ENCODE data around the gene CCDC186. TPM values are rescaled to one million over a fixed set of nuclear protein-coding genes. Genes with fewer than 3 reads are reported as not detected.

Gene CCDC186
- total RNA-seq, 1 donor from 2014 or later: 28.8 TPM

DNA sequence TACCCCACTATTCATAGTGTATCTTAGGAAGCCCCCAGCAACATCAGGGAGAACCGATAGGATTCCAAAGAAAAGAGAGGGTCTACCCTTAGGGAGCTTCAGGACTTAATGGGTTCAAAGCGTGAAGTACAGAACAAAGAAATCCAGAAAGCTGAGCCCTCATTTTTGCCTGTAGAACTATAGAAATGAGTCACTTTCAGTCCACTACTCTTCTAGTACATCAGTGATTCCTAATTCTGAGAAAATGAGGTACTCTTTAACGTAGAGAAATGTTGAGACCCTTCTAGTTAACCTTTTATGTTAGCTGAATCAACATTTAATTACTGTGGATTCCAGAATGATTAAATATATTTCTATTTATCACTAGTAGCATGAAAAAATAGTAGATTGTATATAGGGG lies 6.9 kb upstream of the CCDC186 start:
- no peak overlapping the region for H3K27ac Mint-ChIP-seq (ENCODE audit: unreplicated experiment)

DNA sequence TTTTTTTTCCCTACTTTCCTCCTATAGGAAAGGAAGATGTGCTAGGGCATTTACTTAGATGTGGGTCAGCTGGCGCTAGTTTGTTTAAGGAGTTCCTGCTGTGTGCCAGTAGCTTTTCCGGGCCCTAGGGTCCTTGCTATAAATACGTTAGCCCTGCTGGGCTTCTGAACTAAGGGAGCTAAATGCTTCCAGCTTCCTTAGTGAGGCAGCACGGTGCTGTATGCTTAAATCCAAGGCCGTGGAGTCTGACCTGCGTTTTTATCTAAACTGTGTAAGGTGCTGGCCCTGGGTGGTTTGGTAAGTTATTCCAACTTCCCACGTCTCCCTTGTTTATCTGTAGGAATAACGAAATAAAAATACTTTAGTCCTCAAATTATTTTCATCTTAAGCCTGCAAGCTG lies 5.7 kb upstream of the CCDC186 start:
- peaks cover 2% of the 10 kb centered on the region for H3K36me3 Mint-ChIP-seq (ENCODE audit: low read depth, unreplicated experiment)

More for the DNA sequence above, 6.9 kb upstream of the CCDC186 start:
- Histone ChIP-seq H3K27me3 (ENCODE audit: insufficient read depth, low read length) (peaks cover under 1% of the 10 kb centered on the region), H3K9ac (ENCODE audit: low read length) (no peak overlapping the region), H2AFZ (ENCODE audit: low read depth, low read length) (no peak overlapping the region), H3K4me1 (ENCODE audit: insufficient read depth, low read length) (no peaks in the 10 kb centered on the region), H3K36me3 (ENCODE audit: insufficient read depth, low read length) (no peaks in the 10 kb centered on the region), H3K4me3 (ENCODE audit: insufficient read depth, low read depth, low read length) (no peak overlapping the region), H3K79me2 (ENCODE audit: insufficient read depth, low read length) (no peaks in the 10 kb centered on the region), H3K27ac (ENCODE audit: low read depth, low read length) (no peak overlapping the region), H3K9me3 (ENCODE audit: insufficient read depth, low read depth, low read length) (no peaks in the 10 kb centered on the region), H4K20me1 (ENCODE audit: insufficient read depth, low read length) (no peaks in the 10 kb centered on the region), H3K4me2 (ENCODE audit: low read length) (no peak overlapping the region)
- FAIRE-seq: no peak
- Mint-ChIP-seq H3K36me3 (ENCODE audit: low read depth, unreplicated experiment) (peaks cover 2% of the 10 kb centered on the region), H3K9me3 (ENCODE audit: unreplicated experiment) (peaks cover 4% of the 10 kb centered on the region), H3K4me3 (ENCODE audit: unreplicated experiment) (no peak overlapping the region), H3K27me3 (ENCODE audit: low read depth, unreplicated experiment) (peaks cover 7% of the 10 kb centered on the region), H3K4me1 (ENCODE audit: low read depth, unreplicated experiment) (no peaks in the 10 kb centered on the region)
- TF ChIP-seq, protein P1, sequence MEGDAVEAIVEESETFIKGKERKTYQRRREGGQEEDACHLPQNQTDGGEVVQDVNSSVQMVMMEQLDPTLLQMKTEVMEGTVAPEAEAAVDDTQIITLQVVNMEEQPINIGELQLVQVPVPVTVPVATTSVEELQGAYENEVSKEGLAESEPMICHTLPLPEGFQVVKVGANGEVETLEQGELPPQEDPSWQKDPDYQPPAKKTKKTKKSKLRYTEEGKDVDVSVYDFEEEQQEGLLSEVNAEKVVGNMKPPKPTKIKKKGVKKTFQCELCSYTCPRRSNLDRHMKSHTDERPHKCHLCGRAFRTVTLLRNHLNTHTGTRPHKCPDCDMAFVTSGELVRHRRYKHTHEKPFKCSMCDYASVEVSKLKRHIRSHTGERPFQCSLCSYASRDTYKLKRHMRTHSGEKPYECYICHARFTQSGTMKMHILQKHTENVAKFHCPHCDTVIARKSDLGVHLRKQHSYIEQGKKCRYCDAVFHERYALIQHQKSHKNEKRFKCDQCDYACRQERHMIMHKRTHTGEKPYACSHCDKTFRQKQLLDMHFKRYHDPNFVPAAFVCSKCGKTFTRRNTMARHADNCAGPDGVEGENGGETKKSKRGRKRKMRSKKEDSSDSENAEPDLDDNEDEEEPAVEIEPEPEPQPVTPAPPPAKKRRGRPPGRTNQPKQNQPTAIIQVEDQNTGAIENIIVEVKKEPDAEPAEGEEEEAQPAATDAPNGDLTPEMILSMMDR (IDR thresholded peaks at IDR 0.05; ENCODE audit: insufficient read depth, low read depth, low read length): no peak
- TF ChIP-seq EZH2 (IDR thresholded peaks at IDR 0.05; ENCODE audit: insufficient read depth, low read length): no peak
- DNase-seq (ENCODE audit: low read depth): no peak

DNA sequence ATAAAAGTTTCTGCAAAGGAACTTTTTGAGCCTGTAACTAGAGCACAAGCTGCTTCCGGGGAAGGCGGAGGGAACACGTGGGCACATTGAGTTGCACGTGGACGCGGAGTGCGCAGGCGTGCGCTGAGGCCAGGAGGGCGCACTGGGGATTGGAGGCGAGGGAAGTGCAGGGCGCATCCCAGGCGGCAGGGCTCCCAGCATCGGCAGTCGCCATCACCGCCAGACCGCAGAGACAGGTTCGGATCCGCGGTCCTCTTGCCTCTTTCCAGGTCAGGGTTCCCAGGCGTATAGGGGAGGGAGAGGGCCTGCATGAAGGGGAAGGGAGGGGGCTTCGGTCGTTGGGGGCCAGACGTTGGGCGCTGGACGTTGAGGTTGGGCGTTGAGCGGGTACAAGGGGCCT lies 5.1 kb upstream of the CCDC186 start, which contains the start of gene TDRD1:
Gene TDRD1, plus strand, starts transcription at position 206 of the 400 bp plus-strand sequence. CDS start 8,479 bp downstream, outside the sequence.
- Mint-ChIP-seq H3K4me1 (ENCODE audit: low read depth, unreplicated experiment) (no peaks in the 10 kb centered on the region), H3K4me3 (ENCODE audit: unreplicated experiment) (no peak within 1 kb of the TSS), H3K27me3 (ENCODE audit: low read depth, unreplicated experiment) (peaks cover 7% of the 10 kb centered on the region), H3K36me3 (ENCODE audit: low read depth, unreplicated experiment) (peaks cover 2% of the 10 kb centered on the region), H3K9me3 (ENCODE audit: unreplicated experiment) (peaks cover 4% of the 10 kb centered on the region), H3K27ac (ENCODE audit: unreplicated experiment) (peak within 1 kb of the TSS; percentile 18)
- Histone ChIP-seq H4K20me1 (ENCODE audit: insufficient read depth, low read length) (no peaks in the 10 kb centered on the region), H2AFZ (ENCODE audit: low read depth, low read length) (no peak within 1 kb of the TSS), H3K27me3 (ENCODE audit: insufficient read depth, low read length) (peaks cover 3% of the 10 kb centered on the region), H3K27ac (ENCODE audit: low read depth, low read length) (no peak within 1 kb of the TSS), H3K79me2 (ENCODE audit: insufficient read depth, low read length) (no peaks in the 10 kb centered on the region), H3K4me1 (ENCODE audit: insufficient read depth, low read length) (no peaks in the 10 kb centered on the region), H3K4me3 (ENCODE audit: insufficient read depth, low read depth, low read length) (no peak within 1 kb of the TSS), H3K9ac (ENCODE audit: low read length) (no peak within 1 kb of the TSS), H3K4me2 (ENCODE audit: low read length) (no peak within 1 kb of the TSS), H3K9me3 (ENCODE audit: insufficient read depth, low read depth, low read length) (no peaks in the 10 kb centered on the region), H3K36me3 (ENCODE audit: insufficient read depth, low read length) (no peaks in the 10 kb centered on the region)
- TF ChIP-seq EZH2 (IDR thresholded peaks at IDR 0.05; ENCODE audit: insufficient read depth, low read length): no peak
- TF ChIP-seq, protein P1 (IDR thresholded peaks at IDR 0.05; ENCODE audit: insufficient read depth, low read depth, low read length): no peak
- DNase-seq (ENCODE audit: low read depth): no peak
- no peak for FAIRE-seq

More for the DNA sequence above, 5.7 kb upstream of the CCDC186 start:
- Histone ChIP-seq H3K4me3 (ENCODE audit: insufficient read depth, low read depth, low read length) (no peak overlapping the region), H3K27ac (ENCODE audit: low read depth, low read length) (no peak overlapping the region), H3K27me3 (ENCODE audit: insufficient read depth, low read length) (peaks cover 3% of the 10 kb centered on the region), H3K36me3 (ENCODE audit: insufficient read depth, low read length) (no peaks in the 10 kb centered on the region), H3K4me2 (ENCODE audit: low read length) (no peak overlapping the region), H2AFZ (ENCODE audit: low read depth, low read length) (no peak overlapping the region), H3K9me3 (ENCODE audit: insufficient read depth, low read depth, low read length) (no peaks in the 10 kb centered on the region), H3K4me1 (ENCODE audit: insufficient read depth, low read length) (no peaks in the 10 kb centered on the region), H3K9ac (ENCODE audit: low read length) (no peak overlapping the region), H4K20me1 (ENCODE audit: insufficient read depth, low read length) (no peaks in the 10 kb centered on the region), H3K79me2 (ENCODE audit: insufficient read depth, low read length) (no peaks in the 10 kb centered on the region)
- Mint-ChIP-seq H3K4me1 (ENCODE audit: low read depth, unreplicated experiment) (no peaks in the 10 kb centered on the region), H3K9me3 (ENCODE audit: unreplicated experiment) (peaks cover 4% of the 10 kb centered on the region), H3K27ac (ENCODE audit: unreplicated experiment) (no peak overlapping the region), H3K4me3 (ENCODE audit: unreplicated experiment) (no peak overlapping the region), H3K27me3 (ENCODE audit: low read depth, unreplicated experiment) (peaks cover 7% of the 10 kb centered on the region)
- DNase-seq (ENCODE audit: low read depth) (no peak), FAIRE-seq (no peak)
- TF ChIP-seq, protein P1 (IDR thresholded peaks at IDR 0.05; ENCODE audit: insufficient read depth, low read depth, low read length): no peak
- no peak for TF ChIP-seq EZH2 (IDR thresholded peaks at IDR 0.05; ENCODE audit: insufficient read depth, low read length)
